OCI-LY1 (cell line): ENCODE results near the gene TMEM38A.

Source experiments
- H2AFZ ChIP-seq: fragments of 200-600 bp; sonication (generic), shearing (Covaris generic); 2 replicates; pipeline ENCODE4 v1.6.0; 2014; ENCODE audit warnings: antibody characterized with exemption, mild to moderate bottlenecking, low read length
- H3F3A ChIP-seq: fragments of 200-600 bp; sonication (generic), shearing (Covaris generic); 2 replicates; pipeline ENCODE4 v1.6.0; 2014; ENCODE audit warnings: mild to moderate bottlenecking, antibody characterized with exemption, low read length, moderate library complexity; ENCODE audit not compliant: insufficient read depth
- H3K27ac ChIP-seq: fragments of 200-600 bp; sonication (generic); 2 replicates; pipeline ENCODE4 v1.5.1; 2014; ENCODE audit warnings: low read length, mixed run types, mild to moderate bottlenecking, low read depth; ENCODE audit not compliant: poor library complexity, severe bottlenecking
- H3K27me3 ChIP-seq: fragments of 200-600 bp; sonication (generic); 2 replicates; pipeline ENCODE4 v1.6.0; 2014; ENCODE audit warnings: antibody characterized with exemption, mild to moderate bottlenecking, low read length, moderate library complexity; ENCODE audit not compliant: insufficient read depth
- H3K36me3 ChIP-seq: fragments of 200-600 bp; sonication (generic); 2 replicates; pipeline ENCODE4 v1.6.1; 2014; ENCODE audit warnings: mild to moderate bottlenecking, antibody characterized with exemption, low read length, moderate library complexity, mixed read lengths; ENCODE audit not compliant: insufficient read depth
- H3K4me1 ChIP-seq: fragments of 200-600 bp; sonication (generic); 2 replicates; pipeline ENCODE4 v1.5.1; 2014; ENCODE audit warnings: mild to moderate bottlenecking, low read length, moderate library complexity; ENCODE audit not compliant: insufficient read depth, severe bottlenecking
- H3K4me2 ChIP-seq: fragments of 200-600 bp; sonication (generic), shearing (Covaris generic); 2 replicates; pipeline ENCODE4 v1.6.1; 2014; ENCODE audit warnings: low read length
- H3K4me3 ChIP-seq: fragments of 200-600 bp; sonication (generic); 2 replicates; pipeline ENCODE4 v1.5.1; 2014; ENCODE audit warnings: low read length, low read depth, mild to moderate bottlenecking, mixed read lengths; ENCODE audit not compliant: poor library complexity, severe bottlenecking
- H3K79me2 ChIP-seq: fragments of 200-600 bp; shearing (Covaris generic); 2 replicates; pipeline ENCODE4 v1.6.1; 2016; ENCODE audit warnings: mixed run types, low read length, mixed read lengths; ENCODE audit not compliant: insufficient read depth
- H3K9ac ChIP-seq: fragments of 200-600 bp; sonication (generic), shearing (Covaris generic); 2 replicates; pipeline ENCODE4 v1.6.1; 2014; ENCODE audit warnings: mild to moderate bottlenecking, low read length, mixed read lengths
- H3K9me2 ChIP-seq: fragments of 200-600 bp; sonication (generic), shearing (Covaris generic); 2 replicates; pipeline ENCODE4 v1.6.1; 2014; ENCODE audit warnings: low read depth, mild to moderate bottlenecking, low read length, mixed read lengths
- H3K9me3 ChIP-seq: fragments of 200-600 bp; shearing (Covaris generic); 2 replicates; pipeline ENCODE4 v1.6.1; 2014; ENCODE audit warnings: low read length, mixed read lengths
- H4K20me1 ChIP-seq: fragments of 200-600 bp; sonication (generic), shearing (Covaris generic); 2 replicates; pipeline ENCODE4 v1.6.0; 2016; ENCODE audit warnings: mild to moderate bottlenecking, low read length; ENCODE audit not compliant: insufficient read depth
- CTCF ChIP-seq: fragments of 200-600 bp; sonication (generic), shearing (Covaris generic); IDR thresholded peaks from 2 replicates; pipeline ENCODE4 v1.5.1; 2017; ENCODE audit warnings: mild to moderate bottlenecking, antibody characterized with exemption, low read length, moderate library complexity, mixed read lengths
- EZH2 ChIP-seq: fragments of 200-600 bp; sonication (generic), shearing (Covaris generic); IDR thresholded peaks from 2 replicates; pipeline ENCODE4 v1.8.0; 2017; ENCODE audit warnings: borderline replicate concordance, mixed run types, mild to moderate bottlenecking, antibody characterized with exemption, low read length, moderate library complexity, mixed read lengths

Gene TMEM38A

GRCh38 chr19:16627928-16628182, 33.1 kb upstream of the TMEM38A start:
- H3F3A ChIP-seq: peaks cover 8% of the 10 kb centered on the region
- H3K9me3 ChIP-seq: no peaks in the 10 kb centered on the region
- H3K36me3 ChIP-seq: peaks cover 45% of the 10 kb centered on the region
- peaks cover 60% of the 10 kb centered on the region for H3K4me1 ChIP-seq
- no peak for TF ChIP-seq EZH2
- H4K20me1 ChIP-seq: no peaks in the 10 kb centered on the region
- H3K27ac ChIP-seq: no peak overlapping the region
- H3K9me2 ChIP-seq: no peaks in the 10 kb centered on the region
- peak overlapping the region; percentile 98 for H3K4me3 ChIP-seq
- peak overlapping the region; percentile 98 for H3K9ac ChIP-seq
- no peak overlapping the region for H2AFZ ChIP-seq
- H3K79me2 ChIP-seq: peaks cover 50% of the 10 kb centered on the region
- H3K27me3 ChIP-seq: no peaks in the 10 kb centered on the region
- peak overlapping the region; percentile 84 for H3K4me2 ChIP-seq

GRCh38 chr19:16628183-16628983, 32.6 kb upstream of the TMEM38A start, which contains the start of gene MED26:
Gene MED26, minus strand, starts transcription at chr19:16628204. Its CDS starts 261 bp downstream, at chr19:16627943.
- Histone ChIP-seq H3F3A (peaks cover 8% of the 10 kb centered on the region), H3K27ac (peak within 1 kb of the TSS; percentile 98), H3K4me1 (peaks cover 55% of the 10 kb centered on the region), H4K20me1 (no peaks in the 10 kb centered on the region), H3K79me2 (peaks cover 45% of the 10 kb centered on the region), H3K9ac (peak within 1 kb of the TSS; percentile 98), H2AFZ (no peak within 1 kb of the TSS), H3K9me2 (no peaks in the 10 kb centered on the region), H3K4me3 (peak within 1 kb of the TSS; percentile 98), H3K4me2 (peak within 1 kb of the TSS; percentile 84), H3K27me3 (no peaks in the 10 kb centered on the region), H3K36me3 (peaks cover 45% of the 10 kb centered on the region), H3K9me3 (no peaks in the 10 kb centered on the region)
- TF ChIP-seq EZH2: no peak
- TF ChIP-seq CTCF: no peak

- Histone ChIP-seq H3K36me3 (peaks cover 48% of the 10 kb centered on the region), H2AFZ (no peak overlapping the region)
These were observed 31.8 kb upstream of the TMEM38A start for GRCh38 chr19:16628984-16629691.

More at GRCh38 chr19:16628984-16629691, 31.8 kb upstream of the TMEM38A start:
- Histone ChIP-seq H3K4me1 (peaks cover 48% of the 10 kb centered on the region), H3K79me2 (peaks cover 37% of the 10 kb centered on the region), H3F3A (peaks cover 8% of the 10 kb centered on the region), H3K9me3 (no peaks in the 10 kb centered on the region), H3K4me2 (peak overlapping the region; percentile 79), H3K4me3 (peak overlapping the region; percentile 98), H4K20me1 (no peaks in the 10 kb centered on the region), H3K9me2 (no peaks in the 10 kb centered on the region), H3K27ac (peak overlapping the region; percentile 98), H3K27me3 (no peaks in the 10 kb centered on the region), H3K9ac (peak overlapping the region; percentile 96)
- TF ChIP-seq EZH2: no peak
- no peak for TF ChIP-seq CTCF
